SKM-1 (cell line): ENCODE results near the gene ZNF761.
"Not testable (repeated sequence)": the region's sequence is repeated elsewhere in the genome, so short reads cannot be mapped to it uniquely, and the experiment has no call there.

Source experiments
- DNase-seq: peaks from one replicate; lab custom pipeline; 2025; ENCODE audit not compliant: unreplicated experiment; lab: John Stamatoyannopoulos, UW

The ZNF761 gene

GRCh38 chr19:53455828-53456227, 24.0 kb downstream of the ZNF761 start:
- no peak for DNase-seq

GRCh38 chr19:53460131-53460721, 28.4 kb downstream of the ZNF761 start:
- not testable (repeated sequence) for DNase-seq

- DNase-seq = no peak
Measured at GRCh38 chr19:53461866-53462265, 30.1 kb downstream of the ZNF761 start.

GRCh38 chr19:53462861-53463260, 31.1 kb downstream of the ZNF761 start:
- no peak for DNase-seq

- no peak for DNase-seq
Measured at GRCh38 chr19:53463263-53463662, 31.5 kb downstream of the ZNF761 start.

GRCh38 chr19:53466726-53467484, 35.1 kb downstream of the ZNF761 start:
- DNase-seq = no peak

GRCh38 chr19:53467485-53468262, 35.9 kb downstream of the ZNF761 start, which contains the start of gene ZNF813:
ZNF813 (plus strand) TSS chr19:53467733; CDS start chr19:53483823, 16,090 bp downstream.
- peak; percentile 15 for DNase-seq

GRCh38 chr19:53468628-53469027, 36.8 kb downstream of the ZNF761 start:
- DNase-seq = not testable (repeated sequence)

GRCh38 chr19:53471916-53472315, 40.1 kb downstream of the ZNF761 start:
- DNase-seq = no peak

- DNase-seq = not testable (repeated sequence)
Measured at GRCh38 chr19:53474832-53475231, 43.0 kb downstream of the ZNF761 start.

- DNase-seq = not testable (repeated sequence)
Measured at GRCh38 chr19:53475470-53475869, 43.7 kb downstream of the ZNF761 start.

GRCh38 chr19:53483751-53484150, 52.0 kb downstream of the ZNF761 start:
- DNase-seq = not testable (repeated sequence)

GRCh38 chr19:53485046-53486004, 53.5 kb downstream of the ZNF761 start:
- no peak for DNase-seq

GRCh38 chr19:53492153-53492552, 60.4 kb downstream of the ZNF761 start:
- no peak for DNase-seq

GRCh38 chr19:53497311-53498023, 65.7 kb downstream of the ZNF761 start:
- not testable (repeated sequence) for DNase-seq

- not testable (repeated sequence) for DNase-seq
Measured at GRCh38 chr19:53498024-53498395, 66.2 kb downstream of the ZNF761 start.

- not testable (repeated sequence) for DNase-seq
Measured at GRCh38 chr19:53503151-53503550, 71.4 kb downstream of the ZNF761 start.

GRCh38 chr19:53503671-53504364, 72.0 kb downstream of the ZNF761 start:
- not testable (repeated sequence) for DNase-seq

- not testable (repeated sequence) for DNase-seq
Measured at GRCh38 chr19:53504365-53504703, 72.5 kb downstream of the ZNF761 start.
